Measurements from ENCODE around the gene CYB561D1.

CYB561D1 gene

DNA sequence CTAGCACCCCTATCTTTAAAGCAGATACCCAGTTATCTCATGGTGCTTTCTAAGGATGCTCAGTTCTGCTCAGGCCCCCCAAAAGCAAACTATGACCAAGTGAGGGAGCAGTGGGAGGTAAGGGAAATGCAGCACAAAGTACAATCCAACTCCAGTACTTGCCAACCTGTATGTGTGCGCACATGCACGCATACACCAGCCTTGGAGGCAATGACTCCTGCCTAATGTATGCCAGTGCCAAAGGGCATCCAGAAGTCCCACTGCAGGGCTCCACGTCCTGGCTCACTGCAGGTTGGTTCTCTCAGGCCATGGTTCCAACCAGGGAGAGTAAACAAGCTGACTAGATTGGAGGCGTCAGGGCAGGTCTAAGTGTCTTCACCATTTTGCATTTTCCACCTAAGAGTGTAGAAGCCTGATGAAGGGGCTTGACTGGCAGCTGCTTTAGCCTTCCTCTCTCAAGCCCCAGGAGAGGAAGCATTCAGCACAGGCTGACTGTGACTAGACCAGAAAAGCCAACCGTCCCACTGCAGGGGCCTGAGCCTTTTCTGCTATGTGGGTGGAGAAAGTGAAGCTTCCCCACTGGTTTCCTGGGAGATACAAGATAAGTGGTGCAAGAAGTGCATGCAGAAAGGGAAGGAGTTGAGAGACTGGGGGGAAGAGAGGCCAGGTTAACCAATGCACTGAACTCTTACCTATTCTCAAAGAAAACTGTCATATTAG lies 7.9 kb downstream of the CYB561D1 start:
- peak; percentile 63 for DNase-seq

DNA sequence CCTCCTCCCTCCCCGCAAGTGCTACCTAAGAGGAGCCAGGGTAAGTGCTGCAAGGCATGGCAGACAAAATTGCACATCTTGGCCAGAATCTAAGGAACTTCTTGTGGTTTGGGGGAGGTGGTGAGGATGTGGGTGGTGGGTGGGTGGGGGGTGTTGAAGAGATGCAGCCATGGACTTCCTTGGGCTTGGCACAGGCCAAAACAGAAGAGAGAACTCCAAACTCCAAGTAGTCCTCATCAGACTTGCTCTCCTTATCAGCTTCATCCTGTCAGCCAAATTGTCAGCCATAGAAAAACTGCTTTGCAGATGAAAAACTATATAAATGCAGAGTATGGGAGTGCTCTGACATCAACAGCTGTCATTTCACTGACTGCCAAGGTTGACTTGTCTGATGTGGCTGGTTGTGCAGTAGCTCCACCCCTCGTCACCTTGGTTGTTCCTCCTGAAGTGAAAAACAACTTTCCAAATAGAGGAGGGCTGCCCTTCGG lies 8.5 kb downstream of the CYB561D1 start:
- no peak for DNase-seq

DNA sequence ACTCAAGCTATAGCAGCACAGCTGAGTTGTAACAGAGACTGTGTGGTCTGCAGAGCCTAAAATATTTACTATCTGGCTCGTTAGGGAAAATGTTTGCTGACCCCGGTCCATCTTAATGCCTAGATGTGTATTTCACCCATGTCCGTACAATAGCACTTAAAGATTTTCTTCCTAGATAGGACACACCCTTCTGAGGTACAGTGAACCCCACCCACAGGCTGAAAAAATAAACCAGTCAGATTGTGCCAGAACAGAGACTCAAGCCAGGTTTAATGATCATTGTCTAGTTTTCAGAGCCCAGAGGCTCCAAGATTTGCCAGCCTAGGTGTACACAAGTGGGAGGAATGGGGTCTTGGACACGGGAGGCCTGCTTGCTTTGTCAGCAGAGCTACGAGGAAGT lies 10.0 kb downstream of the CYB561D1 start:
- DNase-seq = no peak

DNA sequence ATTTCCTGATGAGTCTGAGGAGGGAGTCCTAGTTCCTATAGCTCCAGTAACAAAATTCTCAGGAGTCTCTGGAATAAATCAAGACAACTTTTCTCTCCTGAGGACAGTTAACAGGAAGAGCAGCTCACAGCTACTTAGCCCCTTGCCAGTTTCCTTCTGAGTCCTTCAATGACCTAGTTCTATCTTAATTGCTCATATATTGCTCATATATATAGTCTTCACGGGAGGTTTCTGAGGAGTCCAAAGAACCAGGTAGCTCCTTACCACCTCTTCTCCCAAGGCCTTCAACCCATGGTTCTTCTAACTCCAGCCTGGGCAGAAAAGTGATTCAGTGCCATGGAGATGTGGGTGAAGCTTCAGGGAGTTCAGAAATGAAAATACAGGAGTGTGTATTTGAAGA lies 11.1 kb downstream of the CYB561D1 start:
- no peak for DNase-seq

DNA sequence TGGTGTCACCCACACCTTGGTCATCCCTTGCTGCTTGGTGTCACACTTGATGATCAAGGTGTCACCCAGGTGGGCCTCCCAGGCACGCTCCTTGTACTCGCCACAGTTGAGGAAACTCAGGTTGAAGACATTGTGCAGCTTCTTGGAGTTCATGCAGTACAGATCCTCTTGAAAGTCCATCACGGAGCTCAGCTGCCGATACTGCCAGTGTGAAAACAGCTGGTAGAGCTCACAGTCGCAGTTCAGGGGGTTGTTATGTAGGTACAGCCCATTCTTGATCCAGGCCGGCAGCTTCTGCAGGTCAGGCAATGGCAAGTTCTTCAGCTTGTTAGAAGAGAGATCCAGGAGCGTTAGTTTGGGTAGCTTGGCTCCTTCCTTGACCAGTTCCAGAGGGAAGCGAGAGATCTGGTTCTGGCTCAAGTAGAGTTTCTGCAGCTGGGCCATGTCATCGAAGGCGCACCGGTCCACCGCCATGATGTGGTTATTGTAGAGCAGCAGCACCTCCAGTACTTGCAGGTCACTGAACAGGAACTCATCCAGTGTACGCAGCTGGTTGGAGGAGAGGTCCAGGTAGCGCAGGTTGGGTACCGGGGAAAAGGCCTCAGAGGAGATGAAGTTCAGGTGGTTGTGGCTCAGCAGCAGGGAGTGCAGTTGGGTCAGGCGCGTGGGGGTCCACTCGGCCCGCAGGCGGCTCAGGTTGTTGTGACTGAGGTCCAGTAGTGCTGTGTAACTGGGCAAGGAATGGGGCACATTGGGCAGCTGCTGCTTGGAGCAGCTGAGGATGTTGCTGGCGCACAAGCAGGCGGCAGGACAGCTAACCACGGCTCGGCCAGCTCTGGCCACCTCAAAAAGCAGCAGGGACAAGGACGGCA lies 14.3 kb downstream of the CYB561D1 start:
- no peak for DNase-seq

DNA sequence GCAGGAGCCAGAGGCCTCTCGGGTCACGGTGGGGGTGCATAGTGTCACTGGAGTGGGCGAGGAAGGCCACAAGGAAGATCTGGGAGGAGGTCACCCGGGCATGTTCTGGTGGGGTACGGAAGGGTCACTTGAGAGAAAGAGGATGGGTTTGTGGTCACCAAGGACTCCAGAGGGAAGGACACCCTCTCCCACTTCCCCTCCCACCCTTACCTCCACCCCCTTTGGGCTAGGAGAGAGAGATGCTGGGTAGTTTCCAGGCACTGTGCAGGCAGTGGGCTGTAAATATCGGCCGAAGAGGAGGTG lies 14.9 kb downstream of the CYB561D1 start:
- no peak for DNase-seq

DNA sequence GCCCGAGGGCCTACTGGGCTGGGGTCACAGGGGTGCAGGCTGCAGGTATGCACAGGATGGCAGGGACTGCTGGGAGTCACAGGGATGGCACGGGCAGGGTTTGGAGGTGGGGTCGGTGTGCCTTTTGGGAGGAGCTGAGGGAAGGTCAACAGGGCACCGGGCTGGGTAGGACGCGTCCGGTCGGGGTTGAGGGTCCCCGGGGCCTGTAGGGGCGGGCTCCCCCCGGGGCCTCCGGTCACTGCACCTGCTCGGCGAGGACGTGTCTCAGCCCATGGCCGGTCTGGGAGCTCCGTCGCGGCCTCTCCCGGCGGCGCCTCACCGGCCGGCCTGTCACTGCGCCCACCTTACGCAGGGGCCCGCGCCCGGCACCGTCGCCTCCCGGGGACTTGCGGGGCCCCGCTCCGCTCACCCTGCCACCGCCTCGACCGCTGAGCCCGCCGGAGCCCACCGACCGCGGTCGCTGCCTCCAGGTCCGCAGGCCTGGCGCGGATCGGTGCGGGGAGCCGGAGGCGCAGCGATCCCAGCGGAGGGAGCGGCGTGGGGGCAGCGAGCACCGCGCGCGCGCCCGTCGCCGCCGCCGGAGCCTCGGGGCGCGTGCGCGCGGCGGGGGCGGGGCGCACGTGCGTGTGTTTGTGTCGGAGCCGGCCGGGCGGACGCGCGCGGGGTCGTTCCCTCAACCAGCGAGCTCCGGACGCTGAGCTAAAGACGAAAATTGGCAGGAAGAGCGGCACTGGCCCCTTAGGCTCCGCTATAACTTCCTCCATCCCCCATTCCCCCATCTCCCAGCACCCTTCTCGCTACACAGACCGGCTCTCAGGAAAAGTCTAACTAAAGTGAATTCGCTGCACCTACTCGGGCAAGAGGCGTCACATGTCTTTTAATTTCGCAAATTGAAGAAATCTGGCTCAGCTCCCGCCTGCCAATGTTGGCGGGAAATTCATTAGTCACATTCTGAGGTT lies 15.6 kb downstream of the CYB561D1 start, which contains the start of gene AMIGO1:
Gene AMIGO1 (minus strand): TSS at position 552 of the 959 bp plus-strand sequence. CDS start 815 bp downstream, outside the sequence.
- DNase-seq = peak; percentile 50

DNA sequence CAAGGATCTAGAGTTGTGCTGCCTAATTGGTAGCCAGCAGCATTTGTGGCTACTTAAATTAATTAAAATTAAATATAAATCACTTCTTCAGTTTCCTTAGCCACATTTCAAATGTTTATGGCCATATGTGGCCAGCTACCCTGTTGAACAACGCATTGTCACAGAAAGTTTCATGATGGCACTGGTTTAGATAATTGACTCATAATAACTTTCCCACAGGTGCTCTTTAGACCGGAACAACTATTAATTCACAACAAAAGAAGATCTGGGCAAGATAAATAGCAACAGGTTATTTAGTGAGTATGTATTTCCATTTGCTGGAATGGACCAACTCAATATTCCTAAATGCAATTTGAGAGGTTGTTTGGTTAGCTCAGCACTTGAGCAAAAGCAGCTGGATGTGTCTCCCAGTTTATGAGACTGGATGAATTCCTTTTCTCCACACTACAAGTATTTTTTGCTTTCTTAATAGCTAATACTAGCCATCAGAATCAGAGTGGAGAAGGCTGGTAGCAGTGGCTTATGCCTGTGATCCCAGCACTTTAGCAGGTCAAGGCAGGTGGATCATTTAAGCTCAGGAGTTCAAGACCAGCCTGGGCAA lies 19.3 kb downstream of the CYB561D1 start:
- no peak for DNase-seq

DNA sequence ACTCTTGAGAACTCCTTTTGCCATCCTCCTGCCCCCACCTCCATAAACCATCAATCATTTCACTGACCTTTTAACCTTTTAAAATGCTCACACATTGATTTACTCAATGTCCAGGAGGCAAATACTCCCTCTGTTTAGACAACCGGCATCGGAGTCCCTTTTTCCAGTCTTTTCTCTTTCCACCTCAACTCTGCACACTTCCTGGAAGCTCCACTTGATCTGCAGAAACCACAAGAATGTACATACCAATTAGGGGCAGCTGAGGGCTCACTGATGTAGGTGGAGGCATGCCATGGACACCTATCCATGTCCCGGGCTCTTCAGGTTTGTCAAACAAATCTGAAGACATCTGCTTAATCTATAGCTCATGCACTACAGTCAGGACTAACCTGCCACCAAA lies 21.0 kb downstream of the CYB561D1 start:
- no peak for DNase-seq

DNA sequence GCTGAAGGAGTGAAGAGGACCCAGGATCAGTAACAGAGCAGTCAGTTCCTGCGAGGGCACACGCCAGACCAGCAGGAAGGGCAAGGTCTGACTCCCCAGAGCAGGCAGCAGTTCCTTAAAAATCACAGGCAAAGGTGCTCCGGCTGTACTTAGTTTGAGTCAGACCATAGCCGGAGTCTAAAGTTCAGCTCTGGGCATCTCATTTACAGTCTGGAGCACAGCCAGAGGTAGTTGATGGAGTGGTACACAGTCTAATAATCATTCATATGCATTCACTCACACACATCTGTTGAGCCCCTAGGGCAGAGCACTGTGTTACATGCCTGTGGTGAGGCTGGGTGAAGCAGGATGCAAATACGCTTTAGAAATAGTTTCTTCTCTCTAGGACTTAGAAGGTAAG lies 23.0 kb downstream of the CYB561D1 start:
- no peak for DNase-seq

DNA sequence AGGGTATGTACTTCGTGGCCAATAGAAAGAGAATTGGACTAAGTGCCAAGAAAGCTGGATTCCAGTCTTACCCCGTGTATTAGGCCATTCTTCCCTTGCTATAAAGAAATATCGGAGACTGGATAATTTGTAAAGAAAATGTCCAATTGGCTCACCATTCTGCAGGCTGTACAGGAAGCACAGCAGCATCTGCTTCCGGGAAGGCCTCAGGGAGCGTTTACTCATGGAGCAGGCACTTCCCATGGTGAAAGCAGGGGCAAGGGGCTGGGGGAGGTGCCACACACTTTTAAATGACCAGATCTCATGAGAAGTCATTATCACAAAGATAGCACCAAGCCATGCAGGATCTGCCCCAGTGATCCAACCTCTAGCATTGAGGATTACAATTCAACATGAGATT lies 23.4 kb downstream of the CYB561D1 start:
- no peak for DNase-seq

DNA sequence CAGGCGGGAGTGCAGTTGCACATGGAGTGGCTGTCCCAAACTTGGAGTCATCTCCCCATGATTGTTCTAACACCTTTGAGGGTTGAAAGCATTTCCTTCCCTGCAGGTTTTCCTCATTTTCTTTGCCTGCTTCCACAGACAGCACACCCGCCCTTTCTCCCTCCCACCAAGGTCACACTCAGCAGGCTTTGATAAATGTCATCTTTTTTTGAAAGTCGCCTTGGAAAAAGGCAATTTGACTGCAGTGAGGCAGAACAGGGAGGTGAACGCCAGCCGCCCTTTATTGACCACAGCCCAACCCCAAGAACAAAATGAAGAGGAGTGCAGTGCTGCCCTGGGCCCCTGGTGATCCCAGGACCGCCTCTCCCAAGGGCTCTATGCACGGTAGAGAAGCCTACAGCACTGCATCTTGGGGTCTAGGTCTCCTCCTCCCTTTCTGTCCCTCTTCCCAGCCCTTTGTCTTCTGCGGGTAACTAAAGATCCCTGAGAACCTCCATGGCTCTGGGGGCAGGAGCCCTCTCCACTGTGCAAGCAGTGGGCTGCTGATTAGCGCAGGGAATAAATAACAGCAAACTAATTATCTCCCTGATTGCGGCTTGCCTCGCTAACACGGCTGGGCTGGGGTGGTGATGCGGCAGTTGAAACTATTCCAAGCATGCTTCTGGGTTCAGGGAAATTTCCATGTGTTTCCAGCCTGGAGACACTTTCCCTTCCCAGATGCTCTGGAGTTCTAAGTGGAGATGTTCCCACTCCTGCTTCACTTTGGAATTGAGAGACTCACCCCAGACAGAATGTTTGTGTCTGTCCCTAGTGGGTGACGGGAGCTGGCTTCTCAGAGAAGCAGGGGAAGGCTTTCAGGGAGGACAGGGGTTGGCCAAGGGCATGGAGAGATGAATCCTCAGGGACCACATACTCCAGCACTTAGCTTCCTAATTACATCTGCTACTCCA lies 27.4 kb downstream of the CYB561D1 start:
- DNase-seq = no peak

DNA sequence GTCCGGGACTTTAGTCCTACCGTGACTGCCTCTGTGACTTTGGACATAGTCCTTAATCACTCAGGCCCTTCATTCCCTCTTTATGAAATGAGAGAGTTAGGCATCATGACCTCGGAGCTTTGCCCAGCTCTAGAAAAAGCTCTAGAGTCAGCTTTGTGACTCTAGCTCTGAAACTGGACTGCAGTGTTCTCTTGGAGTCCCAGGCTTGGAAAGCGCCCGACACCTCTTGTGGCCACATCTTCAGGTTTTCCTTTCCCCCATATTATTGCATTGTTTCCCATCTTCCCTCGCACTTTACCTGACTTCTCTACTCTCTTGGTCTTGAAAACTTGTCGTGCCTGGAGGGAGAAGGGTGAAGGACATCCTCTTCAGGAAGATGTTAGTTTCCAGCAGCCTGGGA lies 28.1 kb downstream of the CYB561D1 start:
- DNase-seq = no peak

DNA sequence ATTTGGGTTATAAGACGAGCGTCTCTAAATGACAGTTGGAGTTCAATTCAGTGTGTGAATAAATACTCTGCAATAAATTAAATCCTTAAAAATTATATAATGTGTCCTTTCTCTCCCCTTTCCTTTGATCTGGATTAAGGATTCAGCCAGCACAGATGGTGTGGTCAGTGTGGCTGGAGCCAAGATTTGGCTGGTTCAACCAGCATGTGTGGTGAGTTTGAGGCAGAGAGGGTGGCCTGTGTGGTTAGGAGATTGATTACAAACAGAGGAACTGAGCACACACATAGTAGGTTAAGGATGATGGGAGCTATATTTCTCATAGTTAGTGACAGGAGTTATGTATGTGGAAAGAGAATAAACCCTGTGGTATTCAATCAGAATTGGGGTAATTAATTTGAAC lies 29.8 kb downstream of the CYB561D1 start:
- no peak for DNase-seq

DNA sequence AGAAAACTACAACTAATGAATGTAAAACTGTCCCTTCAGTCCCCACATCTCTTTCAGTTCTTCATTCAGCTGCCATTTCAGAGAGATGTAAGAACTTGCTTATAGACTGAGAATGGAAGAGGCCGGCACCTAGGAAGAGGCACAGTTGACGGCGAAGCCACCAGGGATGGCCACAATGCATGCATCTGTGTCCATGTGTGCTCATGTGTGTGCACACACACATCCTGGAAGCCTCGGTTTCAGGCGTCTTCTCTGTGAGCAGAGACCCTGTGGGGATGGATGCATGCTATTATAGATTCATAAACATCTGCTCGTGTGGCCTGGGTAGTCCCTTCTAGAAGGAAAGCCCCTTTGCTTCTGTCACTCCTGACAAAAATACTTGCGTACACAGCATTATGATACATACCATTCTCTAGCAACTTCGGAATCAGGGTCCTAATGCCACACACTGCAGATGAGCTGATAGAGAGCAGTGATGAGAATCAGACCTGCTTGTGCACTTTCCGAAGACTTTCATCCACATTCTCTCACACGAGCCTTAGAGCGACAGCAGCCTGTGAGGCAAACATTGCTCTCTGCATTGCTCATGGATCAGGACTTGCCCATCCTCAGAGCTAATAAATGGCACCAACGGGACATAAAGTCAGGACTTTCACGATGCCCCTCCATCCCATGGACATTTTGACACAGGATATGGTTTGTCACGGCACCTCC lies 33.4 kb downstream of the CYB561D1 start:
- no peak for DNase-seq

DNA sequence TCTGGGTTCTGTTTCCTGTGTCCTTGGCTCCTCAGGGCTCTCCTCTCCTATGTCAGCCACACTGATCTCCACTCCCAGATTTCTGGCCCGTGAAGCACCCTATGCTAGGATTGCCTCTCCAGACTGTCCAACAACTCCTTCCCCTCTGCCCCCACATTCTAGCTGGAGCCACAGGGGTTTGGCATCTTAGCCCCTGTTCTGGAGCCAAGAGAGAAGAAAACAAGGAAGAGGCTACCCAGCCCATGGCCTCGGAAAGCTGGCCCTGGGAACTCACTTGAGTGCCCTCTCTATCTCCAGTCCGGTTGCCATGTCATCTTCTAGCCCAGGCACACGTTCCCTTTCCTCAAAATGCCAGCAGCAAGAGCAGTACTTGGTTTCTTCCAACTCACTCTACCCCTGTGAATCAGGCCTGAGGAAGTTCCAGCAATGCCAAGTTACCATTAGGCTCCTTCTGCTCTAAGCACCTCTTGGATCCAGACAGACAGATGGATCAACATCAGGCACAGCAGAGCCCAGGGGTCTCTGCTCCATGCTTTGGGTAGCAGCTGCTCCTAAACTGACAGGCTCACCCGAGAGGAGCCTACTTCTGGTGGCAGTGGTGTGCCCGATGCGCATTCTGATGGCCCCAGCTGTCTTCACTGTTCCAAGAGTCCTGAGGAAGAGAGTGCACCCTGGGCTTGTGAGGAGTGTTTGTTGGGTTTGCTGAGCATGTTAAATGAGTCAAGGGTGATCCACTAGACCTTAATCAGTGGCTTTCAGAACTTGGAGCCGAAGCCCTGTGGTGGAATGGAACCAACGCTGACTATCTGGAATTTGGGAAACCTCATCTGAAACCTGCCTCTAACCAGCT lies 34.2 kb downstream of the CYB561D1 start:
- DNase-seq = no peak

DNA sequence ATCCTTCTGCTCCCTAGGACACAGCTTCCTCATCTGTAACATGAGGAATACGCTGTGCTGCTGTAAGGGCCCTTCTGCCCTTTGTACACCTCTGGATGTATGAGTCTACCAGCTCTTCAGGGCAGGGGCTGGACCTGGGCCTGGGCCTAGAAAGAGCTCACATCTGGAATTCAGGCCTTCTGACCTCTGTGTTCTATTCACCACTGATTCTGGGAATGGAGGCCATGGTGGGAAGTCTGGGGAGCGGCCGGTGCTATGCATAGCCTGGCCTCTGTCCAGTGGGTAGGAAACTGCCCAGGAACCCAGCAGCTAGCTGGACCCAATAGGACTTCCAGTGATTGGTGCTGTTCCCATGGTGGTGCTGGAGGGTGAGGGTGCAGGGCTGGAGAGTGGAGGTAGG lies 34.8 kb downstream of the CYB561D1 start:
- DNase-seq = no peak

DNA sequence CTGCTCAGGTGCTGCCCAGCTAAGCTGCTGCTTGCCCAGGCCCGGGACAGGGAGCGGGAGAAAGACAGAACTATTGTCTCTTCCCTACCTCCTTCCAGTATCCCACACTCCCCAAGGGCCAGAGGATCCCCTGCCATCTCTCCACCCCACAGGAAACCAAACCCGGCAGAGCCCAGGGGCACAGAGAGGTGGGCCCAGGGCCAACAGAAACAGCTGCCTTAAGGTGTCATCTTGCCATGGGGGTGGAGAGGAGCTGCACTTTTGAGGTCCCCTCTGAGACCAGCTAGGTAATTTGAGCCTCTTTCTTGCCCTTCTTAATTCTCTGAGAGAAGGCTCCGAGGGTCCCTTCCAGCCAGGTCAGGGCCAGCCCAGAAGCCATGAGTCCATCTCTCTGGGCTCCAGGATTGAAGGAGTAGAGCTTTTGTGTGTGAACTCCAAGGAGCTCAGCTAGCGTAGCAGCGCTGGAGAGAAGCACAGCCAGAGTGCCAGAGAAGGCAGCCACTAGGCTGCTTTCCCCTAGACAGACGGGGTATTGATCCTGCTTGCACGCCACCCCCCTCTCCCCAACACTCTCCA lies 36.1 kb downstream of the CYB561D1 start:
- DNase-seq = no peak

DNA sequence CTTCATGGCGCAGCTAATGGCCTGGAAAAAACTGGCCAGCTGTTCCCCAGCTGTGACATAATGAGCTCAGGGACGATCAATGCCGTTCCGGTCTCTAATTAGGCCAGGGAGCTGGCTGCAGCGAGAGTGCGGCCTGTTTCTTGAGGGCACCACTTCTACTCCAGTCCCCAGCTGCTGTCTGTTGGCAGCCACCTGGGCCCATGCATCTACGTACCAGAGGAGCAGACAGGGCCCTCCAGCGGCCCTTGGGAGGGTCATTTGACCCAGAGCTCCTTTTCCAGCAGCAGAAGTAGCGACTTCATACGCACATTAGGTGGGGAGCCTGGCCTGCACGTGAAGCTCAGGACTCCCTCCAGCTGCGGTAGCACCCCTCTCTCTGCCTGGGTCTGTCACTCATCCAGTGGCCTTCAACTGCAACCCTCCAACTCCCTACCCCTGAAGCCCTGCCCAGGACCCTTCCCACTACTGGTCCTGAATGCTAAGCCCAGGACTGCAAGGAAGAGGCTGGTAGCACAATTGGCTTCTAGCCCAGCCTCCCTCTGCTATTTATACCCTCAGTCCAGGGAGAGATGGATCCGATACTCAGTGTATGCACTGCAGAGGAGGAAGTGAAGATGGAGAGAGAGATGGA lies 36.7 kb downstream of the CYB561D1 start:
- no peak for DNase-seq

Measured in suppressor macrophage treated with lipopolysaccharide for 4 hours (primary cell).